ENCODE data around the gene ADGRV1.

Gene ADGRV1

GRCh38 chr5:90654215-90654614, 95.6 kb downstream of the ADGRV1 start:
- no peak for TF ChIP-seq REST (IDR thresholded peaks at IDR 0.05; ENCODE audit: insufficient replicate concordance, low read depth)
- TF ChIP-seq CTCF (IDR thresholded peaks at IDR 0.05; ENCODE audit: insufficient read depth, low read length), result no peak
- no peaks in the 10 kb centered on the region for H3K27me3 ChIP-seq (ENCODE audit: insufficient read depth, poor library complexity, severe bottlenecking)

GRCh38 chr5:90655423-90655822, 96.8 kb downstream of the ADGRV1 start:
- H3K27me3 ChIP-seq (ENCODE audit: insufficient read depth, poor library complexity, severe bottlenecking), result no peaks in the 10 kb centered on the region
- no peak overlapping the region for H3K27ac ChIP-seq (replicated peaks)
- TF ChIP-seq GABPA (IDR thresholded peaks at IDR 0.05; ENCODE audit: low read depth) (no peak), REST (IDR thresholded peaks at IDR 0.05; ENCODE audit: insufficient replicate concordance, low read depth) (no peak), POLR2AphosphoS5 (IDR thresholded peaks at IDR 0.05; ENCODE audit: low read depth) (no peak), SPI1 (IDR thresholded peaks at IDR 0.05; ENCODE audit: borderline replicate concordance, low read depth) (no peak), CTCF (IDR thresholded peaks at IDR 0.05; ENCODE audit: insufficient read depth, low read length) (no peak)
- no peak overlapping the region for H3K4me3 ChIP-seq (replicated peaks; ENCODE audit: insufficient read depth, low read length)
- no peak for DNase-seq (ENCODE audit: low read depth in 1 of 2, low spot score in 1 of 2)

More at GRCh38 chr5:90654215-90654614, 95.6 kb downstream of the ADGRV1 start:
- no peak overlapping the region for H3K4me3 ChIP-seq (replicated peaks; ENCODE audit: insufficient read depth, low read length)
- DNase-seq (ENCODE audit: low read depth in 1 of 2, low spot score in 1 of 2), result no peak
- H3K27ac ChIP-seq (replicated peaks), result no peak overlapping the region

- no peak for TF ChIP-seq CTCF (IDR thresholded peaks at IDR 0.05; ENCODE audit: insufficient read depth, low read length)
- no peak for TF ChIP-seq GABPA (IDR thresholded peaks at IDR 0.05; ENCODE audit: low read depth)
- no peak for TF ChIP-seq SPI1 (IDR thresholded peaks at IDR 0.05; ENCODE audit: borderline replicate concordance, low read depth)
- TF ChIP-seq POLR2AphosphoS5 (IDR thresholded peaks at IDR 0.05; ENCODE audit: low read depth), result no peak
- no peak for TF ChIP-seq REST (IDR thresholded peaks at IDR 0.05; ENCODE audit: insufficient replicate concordance, low read depth)
- no peak for DNase-seq (ENCODE audit: low read depth in 1 of 2, low spot score in 1 of 2)
- no peak overlapping the region for H3K4me3 ChIP-seq (replicated peaks; ENCODE audit: insufficient read depth, low read length)
- H3K27me3 ChIP-seq (ENCODE audit: insufficient read depth, poor library complexity, severe bottlenecking), result no peaks in the 10 kb centered on the region
- H3K27ac ChIP-seq (replicated peaks), result no peak overlapping the region
These were observed 98.4 kb downstream of the ADGRV1 start for GRCh38 chr5:90657030-90657429.

Data from HL-60 (cell line).